Myometrial cell (primary cell): ENCODE data around the gene ALDH18A1. TPM values are rescaled to one million over a fixed set of nuclear protein-coding genes. Genes with fewer than 3 reads are reported as not detected.

ENCODE experiments used
- total RNA-seq: library from RNA; depleted of rRNA; stranded (reverse); fragments of >200 nt; gene quantifications from 2 replicates; pipeline ENCODE4 v1.2.3, GENCODE V29; 2015

ALDH18A1 gene
- 101 and 109 TPM in 2 replicates for total RNA-seq

GRCh38 chr10:95656291-95657164, at the start of gene ALDH18A1:
TSS of gene ALDH18A1 (minus strand) at chr10:95656711. CDS start at chr10:95653377, 3,334 bp downstream.

GRCh38 chr10:95693668-95694534, 37.4 kb upstream of the ALDH18A1 start, which contains the start of gene TCTN3:
TSS of gene TCTN3 (minus strand) at chr10:95693927. CDS start at chr10:95693899, 28 bp downstream.

GRCh38 chr10:95561177-95561863, 95.2 kb downstream of the ALDH18A1 start, which contains the start of gene SORBS1:
TSS of gene SORBS1 (minus strand) at chr10:95561371. CDS start at chr10:95441135, 120,236 bp downstream.

Other genes with a start within 250 kb of the ALDH18A1 start
- 0.35 and 0.86 TPM in 2 replicates for gene SORBS1, start 95.3 kb downstream of the ALDH18A1 start, total RNA-seq
- gene TCTN3, start 37.2 kb upstream of the ALDH18A1 start, total RNA-seq: 49.0 and 52.5 TPM in 2 replicates
- under 0.01 TPM in 1 of 2 replicates, not detected in the other for gene ENTPD1, start 99.5 kb upstream of the ALDH18A1 start, total RNA-seq